HG02884 (cell line): ENCODE measurements around the gene SLC7A4.
"Not testable (repeated sequence)": the region's sequence is repeated elsewhere in the genome, so short reads cannot be mapped to it uniquely, and the experiment has no call there.

Experiments used
- ATAC-seq: cut with Tn5 transposase; IDR thresholded peaks from one replicate; pipeline ENCODE4 v1.9.1; 2021; ENCODE audit warnings: mild to moderate bottlenecking, moderate library complexity; ENCODE audit not compliant: unreplicated experiment

The SLC7A4 gene

DNA sequence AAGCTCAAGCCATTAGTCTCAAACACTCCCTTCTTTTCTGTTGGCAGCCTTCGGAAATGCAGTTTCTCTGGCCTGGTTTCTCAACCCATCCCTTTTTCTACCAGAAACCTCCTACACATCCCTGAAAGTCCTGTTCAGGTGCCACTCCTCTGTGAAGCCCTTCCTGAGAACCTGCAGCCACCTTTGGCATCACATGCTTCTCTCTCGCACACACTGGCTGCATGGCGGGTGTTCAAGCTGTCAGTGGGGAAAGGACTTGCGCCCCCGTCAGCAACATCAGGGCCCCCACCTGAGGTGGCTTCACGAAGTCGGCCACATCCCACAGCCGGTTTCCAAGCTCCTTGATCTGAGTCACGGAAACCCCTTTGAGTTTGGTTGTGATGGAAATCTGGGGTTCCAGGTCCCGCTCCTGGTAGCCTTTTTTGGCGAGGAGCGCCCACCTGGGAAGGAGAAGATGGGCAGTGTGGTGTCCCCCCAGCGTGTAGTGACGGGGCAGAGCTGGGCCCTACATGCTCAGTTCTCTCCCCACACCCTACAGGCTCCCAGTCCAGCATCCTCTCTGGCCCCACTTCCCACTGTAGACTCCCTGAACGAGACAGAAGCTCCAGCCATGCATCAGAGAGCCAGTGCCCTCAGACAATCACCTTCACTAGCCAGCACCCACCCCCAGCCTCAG, 11.6 kb upstream of the SLC7A4 start:
- no peak for ATAC-seq

DNA sequence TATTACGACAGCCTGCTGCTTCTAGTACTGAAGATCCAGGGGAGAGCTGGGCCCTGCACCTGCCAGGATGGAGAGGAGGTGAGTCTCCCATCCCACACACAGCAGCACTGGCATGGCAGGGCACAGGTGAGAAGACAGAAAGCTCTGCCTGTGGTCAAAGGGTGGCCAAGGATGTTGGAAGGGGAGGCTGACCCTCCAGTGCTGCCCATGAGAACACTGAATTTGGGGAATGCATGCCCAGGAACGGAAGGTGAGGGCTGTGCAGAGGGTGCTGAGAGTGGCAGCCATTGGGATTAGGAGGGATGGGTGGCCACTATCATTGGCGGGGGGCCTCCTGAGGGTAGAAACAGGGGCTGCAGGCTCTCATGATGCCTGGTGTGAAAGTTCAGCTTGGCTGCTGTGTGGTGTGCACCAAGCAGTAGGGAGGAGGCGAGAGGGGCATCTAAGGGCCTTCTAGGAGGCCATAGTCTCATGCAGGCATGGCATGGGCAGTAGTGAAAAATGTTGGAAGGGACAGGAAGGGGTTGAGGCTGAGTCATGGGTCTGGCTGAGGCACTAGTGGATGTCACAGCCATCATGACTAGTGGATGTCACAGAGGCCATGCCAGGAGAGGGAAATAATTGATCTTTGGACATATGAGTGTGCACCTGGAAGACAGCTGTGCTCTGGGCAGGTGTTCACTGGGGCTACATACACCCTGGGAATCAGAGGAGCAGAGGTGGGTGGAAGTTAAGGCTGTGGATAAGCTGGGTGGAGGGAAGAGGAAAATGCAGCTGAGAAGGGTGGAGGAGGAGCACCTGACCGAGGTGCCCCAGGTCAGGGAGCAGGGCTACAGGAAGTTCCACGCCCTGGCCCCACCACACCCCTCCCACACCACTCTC, 10.9 kb upstream of the SLC7A4 start:
- ATAC-seq, result no peak

DNA sequence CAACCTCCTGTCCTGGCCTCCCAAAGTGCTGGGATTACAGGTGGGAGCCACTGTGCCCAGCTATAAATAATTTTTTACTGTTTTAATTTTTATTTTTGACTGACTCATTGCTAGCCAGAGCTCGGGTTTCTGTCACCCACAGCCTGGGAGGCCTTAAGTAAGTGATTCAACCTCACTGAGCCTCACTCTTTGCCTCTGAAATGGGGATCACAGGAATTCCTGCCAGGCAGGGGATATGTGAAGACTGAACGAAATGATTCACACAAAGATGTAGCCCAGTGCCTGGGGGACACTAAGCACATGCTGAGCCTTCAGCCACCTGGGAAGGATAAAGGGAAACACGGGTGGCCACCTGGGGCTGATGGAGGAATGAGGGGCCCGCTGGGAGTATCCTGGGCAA, 9.6 kb upstream of the SLC7A4 start:
- ATAC-seq, result no peak

DNA sequence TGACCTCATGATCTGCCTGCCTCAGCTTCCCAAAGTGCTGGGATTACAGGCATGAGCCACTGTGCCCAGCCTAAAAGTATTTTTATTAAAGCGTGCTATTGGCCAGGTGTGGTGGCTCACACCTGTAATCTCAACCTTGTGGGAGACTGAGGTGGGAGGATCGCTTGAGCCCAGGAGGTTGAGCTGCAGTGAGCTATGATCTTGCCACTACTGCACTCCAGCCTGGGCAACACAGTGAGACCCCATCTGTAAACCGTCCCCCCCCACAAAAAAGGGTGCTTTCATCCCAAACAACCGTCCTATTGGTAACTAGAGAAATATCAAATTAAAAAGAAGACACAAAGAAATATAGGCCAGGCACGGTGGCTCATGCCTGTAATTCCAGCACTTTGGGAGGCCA, 6.8 kb upstream of the SLC7A4 start:
- not testable (repeated sequence) for ATAC-seq

DNA sequence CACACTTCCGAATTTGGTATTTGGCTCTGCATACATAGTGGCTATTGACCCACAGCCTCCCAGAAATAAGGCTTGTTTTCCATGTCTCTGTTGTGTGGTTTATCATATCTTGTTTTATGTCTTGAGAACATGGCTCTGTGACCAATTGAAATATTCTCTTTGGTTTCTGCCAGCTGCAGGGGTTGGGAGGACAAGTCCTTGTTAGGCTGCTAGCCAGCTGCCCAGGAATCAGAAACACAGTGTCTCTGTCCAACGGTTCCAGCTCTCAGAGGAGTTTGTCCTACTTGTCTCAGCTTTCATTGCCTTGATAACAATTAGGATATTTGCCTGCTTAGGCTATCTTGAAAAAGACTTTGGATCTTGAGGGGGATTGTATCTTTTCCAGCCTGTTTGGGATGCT, 6.0 kb upstream of the SLC7A4 start:
- ATAC-seq, result no peak

DNA sequence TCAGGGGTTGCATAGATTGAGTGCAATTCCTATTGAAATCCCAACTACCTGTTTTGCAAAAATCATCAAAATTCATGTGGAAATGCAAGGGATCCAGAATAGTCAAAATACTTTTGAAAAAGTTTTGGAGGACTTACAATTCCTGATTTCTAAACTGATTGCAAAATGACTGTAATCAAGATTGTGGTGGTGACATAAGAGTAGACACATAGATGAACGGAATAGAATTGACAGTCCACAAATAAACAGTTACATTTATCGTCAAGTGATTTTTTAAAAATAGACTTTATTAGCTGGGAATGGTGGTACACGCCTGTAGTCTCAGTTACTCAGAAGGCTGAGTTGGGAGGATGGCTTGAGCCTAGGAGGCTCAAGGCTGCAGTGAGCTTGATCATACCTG, 2.6 kb upstream of the SLC7A4 start:
- ATAC-seq, result no peak

DNA sequence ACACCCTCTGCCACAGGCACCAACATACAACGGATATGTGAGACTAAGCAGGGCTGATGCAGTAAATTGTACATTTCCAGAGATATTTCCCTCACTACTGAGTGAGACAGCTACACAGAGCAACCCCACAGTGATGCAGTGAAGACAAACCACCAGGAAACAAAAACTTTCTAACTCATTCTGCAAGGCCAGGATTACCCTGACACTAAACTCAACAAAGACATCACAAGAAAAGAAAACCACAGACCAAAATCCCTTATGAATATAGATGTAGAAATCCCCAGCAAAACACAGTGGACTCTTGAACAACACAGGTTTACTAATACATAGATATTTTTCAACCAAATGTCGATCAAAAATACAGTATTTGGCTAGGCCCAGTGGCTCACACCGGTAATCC, 1.5 kb upstream of the SLC7A4 start:
- ATAC-seq, result no peak

DNA sequence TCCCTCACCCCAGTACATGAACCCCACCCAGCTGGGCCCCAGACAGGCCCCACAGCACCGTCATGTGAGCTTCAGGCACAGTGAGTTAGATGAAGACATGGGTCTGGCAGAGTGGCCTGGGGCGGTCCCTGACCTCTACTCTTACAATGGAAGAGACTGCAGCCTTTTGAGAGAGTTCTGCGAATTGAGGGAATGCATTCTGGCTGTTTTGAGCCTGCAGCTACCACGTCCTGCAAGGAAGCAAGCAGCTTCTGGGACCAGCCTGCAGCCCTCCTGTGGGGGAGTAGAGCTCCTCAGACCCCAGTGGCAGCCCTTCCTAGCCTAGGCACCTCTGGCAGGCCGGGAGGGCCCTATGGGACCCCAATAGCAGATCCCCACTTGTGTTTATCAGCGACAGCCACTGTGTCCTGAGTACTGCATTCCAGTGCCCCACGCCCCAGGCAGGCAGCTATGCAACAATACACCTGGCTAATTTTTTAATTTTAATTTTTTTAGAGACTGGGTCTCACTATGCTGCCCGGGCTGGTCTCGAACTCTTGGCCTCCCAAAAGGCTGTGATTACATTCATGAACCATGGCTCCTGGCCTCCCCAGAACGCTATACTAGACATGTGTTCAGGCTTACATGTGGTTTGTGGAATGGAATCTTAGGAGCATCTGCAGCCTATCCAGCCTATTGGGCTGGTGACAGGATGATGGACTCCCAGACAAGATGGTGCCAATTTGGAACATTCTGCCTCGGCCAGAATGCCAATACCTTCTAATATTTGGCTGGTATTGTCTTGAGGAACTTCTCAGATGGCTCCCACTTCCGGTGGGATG, 717 bp upstream of the SLC7A4 start:
- ATAC-seq, result no peak

DNA sequence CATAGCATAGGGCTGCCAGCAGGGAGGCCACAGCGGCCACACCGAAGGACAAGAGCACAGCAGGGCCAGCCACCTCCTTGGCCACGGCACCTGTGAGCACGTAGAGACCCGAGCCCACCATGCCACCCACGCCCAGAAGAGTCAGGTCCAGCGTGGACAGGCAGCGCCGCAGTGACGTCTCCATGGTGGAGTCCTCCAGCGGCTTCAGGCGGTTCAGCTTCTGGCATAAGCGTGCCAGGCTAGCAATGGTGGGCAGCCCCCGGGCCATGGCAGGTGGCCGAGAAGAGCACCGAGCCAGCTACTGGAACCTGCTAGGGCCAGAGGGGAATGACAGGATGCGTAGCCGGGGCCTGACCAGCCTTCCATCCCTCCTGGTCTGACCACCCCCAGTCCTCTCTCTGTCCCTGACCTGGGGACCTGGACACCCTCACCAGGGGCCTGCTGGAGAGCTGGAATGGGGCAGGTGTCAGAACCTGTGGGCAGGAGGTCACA, 770 bp downstream of the SLC7A4 start:
- ATAC-seq, result no peak

DNA sequence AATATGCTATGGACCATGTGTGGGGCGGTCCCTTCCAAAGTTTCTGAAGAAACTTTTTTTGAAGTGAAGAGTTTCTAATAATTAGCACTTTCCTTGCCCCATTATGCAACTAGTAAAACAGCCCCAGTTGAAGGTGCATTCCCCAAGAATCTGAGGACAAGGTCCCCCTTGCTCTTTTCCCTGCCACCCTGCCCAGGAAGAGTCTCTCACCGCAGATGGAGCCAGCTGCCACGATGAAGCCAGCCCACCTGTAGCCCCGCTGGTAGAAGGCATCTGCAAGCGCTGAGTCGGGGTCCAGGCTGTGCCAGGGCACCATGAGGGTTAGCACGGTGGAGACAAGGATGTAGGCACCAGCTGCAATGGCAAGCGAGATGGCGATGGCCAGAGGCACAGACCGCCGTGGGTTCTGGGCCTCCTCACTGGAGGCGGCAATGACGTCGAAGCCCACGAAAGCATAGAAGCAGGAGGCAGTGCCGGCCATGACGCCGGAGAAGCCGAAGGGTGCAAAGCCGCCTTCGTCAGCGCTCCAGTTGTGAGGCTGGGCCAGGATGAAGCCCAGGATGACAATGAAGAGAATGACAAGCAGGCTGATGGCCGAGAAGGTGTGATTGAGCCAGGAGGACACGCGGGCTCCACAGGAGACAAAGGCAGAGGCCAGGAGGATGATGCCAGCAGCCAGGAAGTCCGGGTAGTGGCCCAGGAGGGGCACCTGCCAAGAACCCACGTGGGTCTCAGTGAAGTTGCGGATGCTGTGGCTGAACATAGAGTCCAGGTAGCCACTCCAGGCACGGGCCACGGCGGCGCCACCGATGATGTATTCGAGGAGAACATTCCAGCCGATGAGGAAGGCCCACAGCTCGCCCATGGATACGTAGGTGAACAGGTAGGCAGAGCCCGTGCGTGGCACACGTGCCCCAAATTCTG, 1.5 kb downstream of the SLC7A4 start:
- ATAC-seq, result no peak

DNA sequence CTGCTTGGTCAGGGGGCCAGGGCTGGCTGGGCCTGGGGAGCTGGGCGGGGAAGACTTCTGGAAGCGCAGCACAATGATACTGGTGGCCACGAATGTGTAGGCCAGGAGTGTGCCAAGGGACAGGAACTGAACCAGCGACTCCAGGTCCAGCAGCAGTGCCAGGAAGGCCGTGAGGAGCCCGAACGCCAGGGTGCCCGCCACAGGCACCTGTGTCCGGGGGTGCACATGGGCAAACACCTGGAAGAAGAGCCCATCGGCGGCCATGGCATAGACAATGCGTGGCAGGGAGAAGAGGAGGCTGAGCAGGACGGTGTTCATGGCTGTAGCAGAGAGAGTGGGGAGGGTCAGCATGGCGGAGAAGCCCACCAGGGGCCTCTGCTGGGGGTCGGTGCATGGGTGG, 2.3 kb downstream of the SLC7A4 start:
- ATAC-seq, result no peak

DNA sequence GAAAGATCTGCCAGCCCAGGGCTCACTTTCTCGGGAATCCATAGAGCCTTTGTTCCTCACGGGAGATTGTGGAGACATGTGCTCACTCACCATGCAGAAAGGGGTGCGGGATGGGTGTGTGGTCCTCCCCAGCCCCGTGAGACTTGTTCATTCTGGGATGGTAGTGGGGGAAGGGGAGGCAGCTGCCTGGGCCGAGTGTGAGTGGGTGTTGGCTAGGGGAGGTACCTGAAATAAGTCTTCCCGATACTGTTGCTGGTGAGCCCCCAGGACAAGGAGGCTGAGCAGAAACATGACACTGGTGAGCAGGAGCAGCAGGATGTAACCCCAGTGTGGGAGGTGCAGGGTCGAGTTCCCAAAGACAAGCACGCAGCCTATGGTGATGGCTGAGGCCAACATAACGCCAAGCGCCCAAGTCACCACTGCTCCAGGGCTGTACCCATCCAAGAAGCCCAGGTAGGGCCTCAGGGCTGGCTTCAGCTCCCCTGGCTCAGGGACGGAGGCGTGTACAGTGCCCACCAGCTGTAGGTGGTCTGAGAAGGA, 2.8 kb downstream of the SLC7A4 start:
- ATAC-seq, result no peak

DNA sequence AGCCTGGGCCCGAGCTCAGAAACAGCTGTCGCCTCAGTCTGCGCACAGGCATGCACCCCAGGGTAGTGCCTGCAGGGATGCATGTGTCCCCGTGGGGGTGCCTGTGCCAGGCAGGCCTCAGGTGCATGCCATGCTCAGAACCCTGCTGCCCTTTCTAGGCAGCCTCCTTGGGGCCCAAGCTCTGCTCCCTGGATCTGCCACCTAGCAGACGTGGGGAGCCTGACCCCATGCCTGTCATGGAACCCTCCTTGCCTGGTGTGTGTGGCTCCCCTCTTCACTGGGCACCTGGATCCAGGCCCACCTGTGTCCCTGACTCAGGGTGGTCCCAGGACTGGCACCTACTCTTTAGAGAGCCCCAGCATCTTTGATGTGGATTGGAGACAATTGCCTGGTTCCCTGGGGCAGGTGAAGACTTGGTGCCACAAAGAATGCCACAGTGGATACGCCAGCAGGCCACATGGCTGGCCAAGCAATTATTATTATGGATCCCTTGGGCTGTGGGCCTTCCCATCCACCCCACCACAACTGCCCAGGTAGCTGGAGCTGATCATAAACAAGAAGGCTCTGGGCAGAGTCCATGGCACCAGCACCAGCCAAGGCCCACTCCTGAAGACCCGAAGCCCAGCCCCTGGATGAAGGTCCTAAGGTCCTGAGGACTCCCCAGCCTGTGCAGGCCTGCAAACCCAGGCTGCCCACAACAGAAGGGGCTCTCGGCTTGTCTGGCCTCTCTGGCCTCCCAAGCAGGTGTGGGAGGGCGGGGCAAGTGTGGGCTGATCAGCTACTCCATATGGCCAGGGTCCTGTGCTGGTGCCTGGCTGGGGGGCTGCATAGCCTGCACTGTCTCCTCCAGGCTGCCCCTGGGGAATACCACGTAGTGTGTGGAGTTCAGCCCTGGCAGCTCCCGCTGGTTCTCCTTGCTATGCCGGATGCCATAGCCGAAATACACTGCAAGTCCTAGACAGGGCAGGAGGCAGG, 3.8 kb downstream of the SLC7A4 start:
- ATAC-seq, result no peak

DNA sequence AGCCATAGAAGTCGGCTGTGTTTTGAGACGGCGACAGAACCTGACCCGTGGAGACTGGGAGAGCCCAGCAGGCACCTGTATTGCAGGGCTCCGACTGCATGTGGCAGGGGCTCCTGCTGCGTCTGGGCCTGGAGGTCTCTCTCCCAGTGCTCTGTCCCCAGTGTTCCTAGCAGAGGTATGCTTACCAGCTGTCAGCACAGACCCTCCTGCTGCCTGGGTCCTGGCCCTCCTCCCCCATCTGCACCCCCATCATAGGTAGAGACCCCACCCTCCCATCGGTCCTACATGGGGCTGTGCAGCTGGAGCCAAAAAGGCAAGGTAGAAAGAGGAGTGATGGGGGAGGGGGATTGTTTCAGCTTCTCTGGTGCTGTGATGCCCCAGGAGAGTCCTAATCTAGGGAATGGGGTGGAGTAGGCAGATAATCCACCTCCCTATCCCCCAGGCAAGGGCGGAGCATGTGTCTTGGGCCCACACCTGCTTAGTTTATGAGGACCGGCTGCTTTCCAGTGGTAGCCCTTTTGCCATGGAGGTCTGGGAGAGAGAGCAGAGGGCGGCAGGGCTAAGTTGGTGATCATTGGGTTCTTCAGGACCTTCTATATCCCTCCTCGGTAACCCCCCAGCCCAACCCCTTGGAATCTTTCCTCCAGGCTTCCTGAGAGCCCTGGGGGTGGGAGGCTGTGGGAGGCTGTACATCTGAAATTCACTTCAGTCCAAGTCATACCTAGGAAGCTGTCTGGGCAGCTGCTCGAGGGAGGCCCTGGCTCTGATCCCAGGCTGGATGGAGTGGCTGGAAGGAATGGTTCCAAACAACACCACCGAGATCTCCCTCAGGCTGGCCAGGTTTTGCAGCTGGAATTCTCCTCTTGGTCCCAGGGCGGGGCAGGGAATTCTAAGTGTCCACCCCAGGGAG, 5.3 kb downstream of the SLC7A4 start:
- ATAC-seq, result no peak

DNA sequence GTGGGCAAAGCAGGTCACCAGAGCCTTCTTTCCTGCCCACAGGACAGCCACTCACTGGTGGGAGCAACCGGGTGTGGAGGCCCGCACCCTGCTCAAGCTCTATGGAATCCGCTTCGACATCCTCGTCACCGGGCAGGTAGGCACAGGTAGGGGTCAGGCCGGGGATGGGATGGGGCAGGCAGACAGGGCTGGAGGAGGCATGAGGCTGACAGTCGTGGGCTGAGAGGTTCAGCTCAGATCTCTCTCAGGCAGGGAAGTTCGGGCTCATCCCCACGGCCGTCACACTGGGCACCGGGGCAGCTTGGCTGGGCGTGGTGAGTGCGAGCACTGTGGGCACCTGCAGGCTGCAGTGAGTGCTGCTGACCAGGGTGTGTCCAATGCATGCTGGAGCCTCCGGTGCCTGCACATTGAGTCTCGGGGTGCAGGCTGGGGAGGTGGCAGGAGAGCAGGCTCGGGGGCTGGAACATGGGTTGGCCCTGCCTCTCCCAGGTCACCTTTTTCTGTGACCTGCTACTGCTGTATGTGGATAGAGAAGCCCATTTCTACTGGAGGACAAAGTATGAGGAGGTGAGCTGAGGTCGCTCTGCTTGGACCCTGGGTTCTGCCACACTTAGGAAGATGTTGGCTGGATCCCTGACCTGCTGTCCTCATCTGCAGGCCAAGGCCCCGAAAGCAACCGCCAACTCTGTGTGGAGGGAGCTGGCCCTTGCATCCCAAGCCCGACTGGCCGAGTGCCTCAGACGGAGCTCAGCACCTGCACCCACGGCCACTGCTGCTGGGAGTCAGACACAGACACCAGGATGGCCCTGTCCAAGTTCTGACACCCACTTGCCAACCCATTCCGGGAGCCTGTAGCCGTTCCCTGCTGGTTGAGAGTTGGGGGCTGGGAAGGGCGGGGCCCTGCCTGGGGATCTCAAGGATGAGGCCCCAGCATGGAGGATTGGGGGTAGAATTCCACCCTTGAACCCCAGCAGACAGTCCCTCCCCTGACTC, 6.3 kb downstream of the SLC7A4 start:
- no peak for ATAC-seq

DNA sequence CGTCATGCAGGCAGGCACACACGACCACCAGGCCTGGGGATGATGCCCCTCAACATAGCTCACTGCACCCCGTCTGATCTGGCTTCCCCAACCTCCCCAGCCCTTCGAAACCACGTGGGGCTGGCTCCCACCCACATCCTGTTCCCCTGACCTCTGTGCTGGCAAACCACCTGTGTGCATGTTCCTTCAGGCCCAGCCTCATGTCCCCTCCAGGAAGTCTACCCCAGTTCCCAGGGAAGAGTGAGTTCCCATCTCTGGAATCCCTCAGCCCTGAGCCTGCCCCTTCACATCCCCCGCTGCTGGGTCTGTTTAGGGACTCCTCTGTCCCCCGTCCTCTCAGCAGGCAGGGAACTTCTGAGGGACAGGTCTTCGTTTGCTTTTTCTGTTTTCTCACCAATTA, 7.1 kb downstream of the SLC7A4 start:
- ATAC-seq, result no peak
